ENCODE data around the gene LRRC8E.
"Not testable (repeated sequence)": the region's sequence is repeated elsewhere in the genome, so short reads cannot be mapped to it uniquely, and the experiment has no call there.

Gene LRRC8E

GRCh38 chr19:7853770-7854128 is 34.6 kb upstream of the LRRC8E start:
- DNase-seq (ENCODE audit: low read depth in 2 of 2, low spot score in 1 of 2), result no peak

GRCh38 chr19:7855426-7856108 is 32.7 kb upstream of the LRRC8E start:
- no peak for DNase-seq (ENCODE audit: low read depth in 2 of 2, low spot score in 1 of 2)

GRCh38 chr19:7856109-7856591 is 32.2 kb upstream of the LRRC8E start:
- DNase-seq (ENCODE audit: low read depth in 2 of 2, low spot score in 1 of 2), result no peak

GRCh38 chr19:7856679-7857663 is 31.3 kb upstream of the LRRC8E start:
- DNase-seq (ENCODE audit: low read depth in 2 of 2, low spot score in 1 of 2), result no peak

- no peak for DNase-seq (ENCODE audit: low read depth in 2 of 2, low spot score in 1 of 2)
These were observed 30.6 kb upstream of the LRRC8E start for GRCh38 chr19:7857727-7858108.

GRCh38 chr19:7858109-7858770 is 30.1 kb upstream of the LRRC8E start:
- no peak for DNase-seq (ENCODE audit: low read depth in 2 of 2, low spot score in 1 of 2)

GRCh38 chr19:7859087-7859486 is 29.2 kb upstream of the LRRC8E start:
- DNase-seq (ENCODE audit: low read depth in 2 of 2, low spot score in 1 of 2), result not testable (repeated sequence)

- DNase-seq (ENCODE audit: low read depth in 2 of 2, low spot score in 1 of 2), result no peak
These were observed 28.2 kb upstream of the LRRC8E start for GRCh38 chr19:7859831-7860713.

- no peak for DNase-seq (ENCODE audit: low read depth in 2 of 2, low spot score in 1 of 2)
These were observed 27.3 kb upstream of the LRRC8E start for GRCh38 chr19:7860714-7861618.

GRCh38 chr19:7861619-7862412 is 26.5 kb upstream of the LRRC8E start:
- no peak for DNase-seq (ENCODE audit: low read depth in 2 of 2, low spot score in 1 of 2)

GRCh38 chr19:7862413-7862951 is 25.8 kb upstream of the LRRC8E start:
- DNase-seq (ENCODE audit: low read depth in 2 of 2, low spot score in 1 of 2), result peak in 1 of 2 donors; percentile 46

GRCh38 chr19:7863157-7863970 is 24.9 kb upstream of the LRRC8E start:
- DNase-seq (ENCODE audit: low read depth in 2 of 2, low spot score in 1 of 2), result no peak

- no peak for DNase-seq (ENCODE audit: low read depth in 2 of 2, low spot score in 1 of 2)
These were observed 24.2 kb upstream of the LRRC8E start for GRCh38 chr19:7863971-7864689.

GRCh38 chr19:7864690-7865074 is 23.6 kb upstream of the LRRC8E start:
- no peak for DNase-seq (ENCODE audit: low read depth in 2 of 2, low spot score in 1 of 2)

- DNase-seq (ENCODE audit: low read depth in 2 of 2, low spot score in 1 of 2), result no peak
These were observed 22.9 kb upstream of the LRRC8E start for GRCh38 chr19:7865262-7865911.

GRCh38 chr19:7866399-7867091 is 21.8 kb upstream of the LRRC8E start:
- DNase-seq (ENCODE audit: low read depth in 2 of 2, low spot score in 1 of 2), result no peak
